GM12865 (cell line): ENCODE data around the gene NEUROD6.

ENCODE experiments used
- DNase-seq: peaks from one replicate; pipeline ENCODE4 v3.0.0; 2010; ENCODE audit warnings: low read depth
- H3K4me3 ChIP-seq: 2 replicates; pipeline ENCODE4 v1.5.1; 2011; ENCODE audit warnings: mild to moderate bottlenecking, low read depth, low read length, control low read depth
- TF ChIP-seq, protein P1 (sequence below): IDR thresholded peaks from 2 replicates; pipeline ENCODE4 v1.5.1; 2011; ENCODE audit warnings: low read length, control low read depth, low read depth, inconsistent platforms; ENCODE audit not compliant: insufficient read depth; ENCODE audit errors: missing control alignments

Gene NEUROD6

DNA sequence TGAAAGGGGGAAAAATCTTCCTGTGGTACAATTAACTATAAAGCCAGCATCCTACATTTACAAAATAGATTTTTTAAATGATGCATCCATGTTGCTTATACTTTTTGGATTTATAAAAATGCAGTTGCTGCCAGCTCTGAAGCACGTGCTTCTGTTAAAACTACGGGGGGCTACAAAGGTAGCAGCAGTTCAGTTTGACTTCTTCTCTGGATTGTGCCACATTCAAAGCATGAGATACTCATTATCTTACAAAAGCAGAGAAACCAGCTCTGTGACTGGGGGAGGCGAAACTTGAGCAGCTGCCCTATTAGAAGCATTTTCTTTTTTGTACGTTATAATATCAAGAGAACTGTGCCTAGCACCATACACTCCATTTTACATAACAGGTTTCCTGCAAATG is 31.1 kb downstream of the NEUROD6 start:
- TF ChIP-seq, protein P1, sequence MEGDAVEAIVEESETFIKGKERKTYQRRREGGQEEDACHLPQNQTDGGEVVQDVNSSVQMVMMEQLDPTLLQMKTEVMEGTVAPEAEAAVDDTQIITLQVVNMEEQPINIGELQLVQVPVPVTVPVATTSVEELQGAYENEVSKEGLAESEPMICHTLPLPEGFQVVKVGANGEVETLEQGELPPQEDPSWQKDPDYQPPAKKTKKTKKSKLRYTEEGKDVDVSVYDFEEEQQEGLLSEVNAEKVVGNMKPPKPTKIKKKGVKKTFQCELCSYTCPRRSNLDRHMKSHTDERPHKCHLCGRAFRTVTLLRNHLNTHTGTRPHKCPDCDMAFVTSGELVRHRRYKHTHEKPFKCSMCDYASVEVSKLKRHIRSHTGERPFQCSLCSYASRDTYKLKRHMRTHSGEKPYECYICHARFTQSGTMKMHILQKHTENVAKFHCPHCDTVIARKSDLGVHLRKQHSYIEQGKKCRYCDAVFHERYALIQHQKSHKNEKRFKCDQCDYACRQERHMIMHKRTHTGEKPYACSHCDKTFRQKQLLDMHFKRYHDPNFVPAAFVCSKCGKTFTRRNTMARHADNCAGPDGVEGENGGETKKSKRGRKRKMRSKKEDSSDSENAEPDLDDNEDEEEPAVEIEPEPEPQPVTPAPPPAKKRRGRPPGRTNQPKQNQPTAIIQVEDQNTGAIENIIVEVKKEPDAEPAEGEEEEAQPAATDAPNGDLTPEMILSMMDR: no peak
- H3K4me3 ChIP-seq: no peak overlapping the region
- no peak for DNase-seq

DNA sequence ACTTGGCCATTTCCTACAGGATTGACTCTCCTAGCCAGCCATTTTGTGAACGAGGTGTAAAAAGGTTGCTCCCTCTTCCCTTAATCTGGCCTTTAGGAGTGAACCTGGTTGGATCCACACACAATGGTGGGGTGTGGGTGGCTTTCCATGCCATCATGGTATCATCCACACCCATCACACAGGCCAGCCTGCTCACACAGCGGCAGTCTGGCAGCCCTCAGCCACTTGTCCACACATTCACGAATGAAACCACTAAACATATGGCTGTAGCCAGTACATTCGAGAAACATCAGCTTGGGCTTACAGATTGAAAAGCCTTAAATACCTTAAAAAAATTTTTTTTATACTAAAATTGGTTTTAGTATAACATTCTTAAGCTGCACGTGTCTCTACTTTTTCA is 31.9 kb downstream of the NEUROD6 start:
- TF ChIP-seq, protein P1: no peak
- no peak overlapping the region for H3K4me3 ChIP-seq
- DNase-seq: no peak

DNA sequence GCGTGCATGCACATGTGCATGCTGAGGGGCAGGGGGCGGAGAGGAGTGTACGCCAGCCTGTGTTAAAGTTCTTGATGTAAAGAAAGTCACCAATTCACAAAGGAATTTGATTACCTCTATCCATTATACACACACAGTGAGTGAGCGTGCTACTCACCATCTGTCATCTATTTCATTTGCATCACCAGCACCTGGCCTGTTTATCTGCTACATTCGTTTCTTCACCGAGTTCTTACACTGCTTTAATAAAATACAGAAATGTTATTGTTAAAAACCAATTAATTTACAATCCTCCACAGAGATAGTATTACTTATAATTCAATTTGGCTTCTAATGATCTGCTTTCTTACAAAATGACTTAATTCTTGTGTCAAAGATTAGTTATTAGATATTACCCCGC is 32.6 kb downstream of the NEUROD6 start:
- no peak overlapping the region for H3K4me3 ChIP-seq
- TF ChIP-seq, protein P1: no peak

DNA sequence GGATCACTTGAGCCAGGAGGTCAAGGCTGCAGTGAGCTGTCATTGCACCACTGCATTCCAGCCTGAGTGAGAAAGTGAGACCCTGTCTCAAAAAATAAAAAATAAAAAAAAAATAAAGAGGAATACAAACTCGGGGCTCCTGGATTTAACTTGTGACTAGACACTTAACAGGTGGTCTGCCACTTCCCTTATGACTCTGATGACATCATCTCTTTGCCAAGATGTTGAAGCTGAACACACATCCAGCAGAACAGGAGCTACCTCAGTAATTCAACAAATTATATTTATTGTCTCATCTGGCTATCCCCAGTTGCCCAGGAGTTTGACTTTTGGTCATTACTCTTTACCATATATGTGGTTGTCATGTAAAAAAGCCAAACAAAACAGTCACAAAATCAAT is 35.3 kb downstream of the NEUROD6 start:
- TF ChIP-seq, protein P1: no peak
- DNase-seq: no peak
- no peak overlapping the region for H3K4me3 ChIP-seq

More for the DNA sequence above, 32.6 kb downstream of the NEUROD6 start:
- DNase-seq: no peak

DNA sequence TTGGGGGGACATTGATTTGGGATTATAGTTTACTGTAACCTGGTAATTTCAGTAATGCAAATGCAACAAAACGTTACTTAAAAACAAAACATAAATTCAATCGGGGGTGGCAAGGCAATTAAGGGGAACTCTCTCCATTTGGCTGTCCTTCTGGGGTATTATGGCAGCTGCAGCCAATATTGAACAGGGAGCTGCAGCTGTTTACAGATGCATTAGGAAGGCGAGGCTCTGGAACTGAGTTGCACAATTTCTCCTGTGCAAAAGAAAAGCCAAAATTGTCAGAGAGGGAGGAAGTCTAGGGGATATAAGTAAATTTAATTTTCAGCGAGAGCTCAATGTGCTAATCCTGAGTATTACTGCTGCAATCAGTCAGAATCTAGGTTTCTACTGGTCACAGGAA is 36.1 kb downstream of the NEUROD6 start:
- TF ChIP-seq, protein P1: no peak
- no peak for DNase-seq
- no peak overlapping the region for H3K4me3 ChIP-seq

- no peak overlapping the region for H3K4me3 ChIP-seq
- TF ChIP-seq, protein P1: no peak
- DNase-seq: no peak
These were observed 38.2 kb downstream of the NEUROD6 start for GRCh38 chr7:31302356-31302755.

- DNase-seq: no peak
- no peak overlapping the region for H3K4me3 ChIP-seq
- TF ChIP-seq, protein P1: no peak
These were observed 41.2 kb downstream of the NEUROD6 start for GRCh38 chr7:31299336-31299735.
